22Rv1 (cell line): Measurements from ENCODE around the gene GRIN3A.

Experiments used
- H3K27ac ChIP-seq: fragments of 450-650 bp; 2 replicates; pipeline ENCODE4 v1.5.1; 2017
- CTCF ChIP-seq: fragments of 450-650 bp; IDR thresholded peaks from 2 replicates; pipeline ENCODE4 v1.5.1; 2017; ENCODE audit warnings: mild to moderate bottlenecking
- ZFX ChIP-seq: fragments of 450-650 bp; IDR thresholded peaks from 2 replicates; pipeline ENCODE4 v1.6.1; 2017; ENCODE audit warnings: antibody characterized with exemption, borderline replicate concordance

The GRIN3A gene

GRCh38 chr9:101677861-101678260, 60.6 kb downstream of the GRIN3A start:
- H3K27ac ChIP-seq: no peak overlapping the region
- TF ChIP-seq ZFX (no peak), CTCF (no peak)

- TF ChIP-seq CTCF (no peak), ZFX (no peak)
- peak overlapping the region; percentile 96 for H3K27ac ChIP-seq
These were observed 63.1 kb downstream of the GRIN3A start for GRCh38 chr9:101675341-101675740.

GRCh38 chr9:101674165-101674564, 64.3 kb downstream of the GRIN3A start:
- TF ChIP-seq ZFX: no peak
- no peak for TF ChIP-seq CTCF

DNA sequence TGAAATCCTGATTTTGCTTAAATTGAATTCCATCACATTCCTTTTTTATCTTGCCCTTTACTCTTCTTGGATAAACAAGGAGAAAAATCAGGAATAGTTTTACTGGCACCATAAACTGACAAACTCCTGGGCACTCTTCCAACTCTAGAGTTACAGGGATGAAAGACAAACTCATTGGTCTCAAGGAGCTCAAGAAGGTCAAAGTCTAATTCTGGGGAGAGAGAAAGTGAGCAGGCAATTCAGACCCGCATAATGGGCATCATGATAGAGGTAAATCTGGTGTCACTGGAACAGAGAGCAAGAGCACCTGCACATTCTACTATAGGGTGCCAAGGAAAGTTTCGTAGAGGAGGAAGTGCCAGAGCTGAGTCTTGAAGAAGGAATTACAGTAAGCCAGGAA, 64.8 kb downstream of the GRIN3A start:
- H3K27ac ChIP-seq: peak overlapping the region; percentile 96
- TF ChIP-seq CTCF: no peak
- TF ChIP-seq ZFX: no peak

More at GRCh38 chr9:101674165-101674564, 64.3 kb downstream of the GRIN3A start:
- H3K27ac ChIP-seq: peak overlapping the region; percentile 96

GRCh38 chr9:101671567-101671966, 66.9 kb downstream of the GRIN3A start:
- H3K27ac ChIP-seq: peak overlapping the region; percentile 96
- TF ChIP-seq CTCF (no peak), ZFX (no peak)

DNA sequence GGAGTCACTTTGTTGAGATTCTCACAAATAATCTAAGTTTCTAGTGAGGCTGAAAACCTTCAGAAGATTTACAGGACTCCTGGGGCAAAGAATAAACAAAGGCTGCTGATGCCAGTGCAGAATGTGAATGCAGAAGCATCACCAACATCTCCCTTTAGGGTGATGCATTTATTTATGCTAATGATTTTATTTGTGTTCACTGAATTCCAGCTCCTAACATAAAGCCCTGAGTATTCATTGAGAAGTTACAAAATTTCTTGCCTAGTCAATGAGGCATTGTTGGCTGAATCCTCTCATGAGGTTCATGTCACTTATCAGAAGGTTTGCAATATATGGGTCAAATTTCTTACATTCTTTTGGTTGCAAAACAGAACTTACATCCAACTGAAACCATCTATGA, 70.0 kb downstream of the GRIN3A start:
- no peak overlapping the region for H3K27ac ChIP-seq
- TF ChIP-seq ZFX: no peak

- no peak for TF ChIP-seq ZFX
- TF ChIP-seq CTCF: no peak
- H3K27ac ChIP-seq: peak overlapping the region; percentile 56; the same call in 1 of the 2 replicates
These were observed 74.0 kb downstream of the GRIN3A start for GRCh38 chr9:101664453-101664852.

- no peak overlapping the region for H3K27ac ChIP-seq
- TF ChIP-seq CTCF (no peak), ZFX (no peak)
These were observed 85.8 kb downstream of the GRIN3A start for GRCh38 chr9:101652601-101653175.
